GM19395 (cell line): ENCODE data around the gene CHCT1.

ENCODE experiments used
- ATAC-seq: cut with Tn5 transposase; IDR thresholded peaks from one replicate; pipeline ENCODE4 v1.9.1; 2021; ENCODE audit warnings: mild to moderate bottlenecking, moderate library complexity; ENCODE audit not compliant: unreplicated experiment

Gene CHCT1

DNA sequence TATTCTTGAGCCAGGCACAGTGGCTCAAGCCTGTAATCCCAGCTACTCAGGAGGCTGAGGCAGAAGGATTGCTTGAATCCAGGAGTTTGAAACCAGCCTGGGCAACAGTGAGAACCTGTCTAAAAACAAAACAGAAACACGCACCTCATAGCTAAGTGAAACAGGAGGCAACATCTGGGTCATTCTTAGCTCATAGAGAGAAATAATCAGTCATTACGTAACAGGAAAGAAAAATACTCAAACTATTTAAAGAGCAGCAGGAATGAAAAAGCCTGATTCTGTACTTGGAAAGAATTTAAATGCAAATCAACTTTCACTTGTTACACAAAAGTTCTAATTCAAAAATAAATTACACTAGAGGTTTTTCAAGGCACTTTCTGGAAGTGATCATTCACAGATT, 17.2 kb downstream of the CHCT1 start:
- ATAC-seq = no peak

DNA sequence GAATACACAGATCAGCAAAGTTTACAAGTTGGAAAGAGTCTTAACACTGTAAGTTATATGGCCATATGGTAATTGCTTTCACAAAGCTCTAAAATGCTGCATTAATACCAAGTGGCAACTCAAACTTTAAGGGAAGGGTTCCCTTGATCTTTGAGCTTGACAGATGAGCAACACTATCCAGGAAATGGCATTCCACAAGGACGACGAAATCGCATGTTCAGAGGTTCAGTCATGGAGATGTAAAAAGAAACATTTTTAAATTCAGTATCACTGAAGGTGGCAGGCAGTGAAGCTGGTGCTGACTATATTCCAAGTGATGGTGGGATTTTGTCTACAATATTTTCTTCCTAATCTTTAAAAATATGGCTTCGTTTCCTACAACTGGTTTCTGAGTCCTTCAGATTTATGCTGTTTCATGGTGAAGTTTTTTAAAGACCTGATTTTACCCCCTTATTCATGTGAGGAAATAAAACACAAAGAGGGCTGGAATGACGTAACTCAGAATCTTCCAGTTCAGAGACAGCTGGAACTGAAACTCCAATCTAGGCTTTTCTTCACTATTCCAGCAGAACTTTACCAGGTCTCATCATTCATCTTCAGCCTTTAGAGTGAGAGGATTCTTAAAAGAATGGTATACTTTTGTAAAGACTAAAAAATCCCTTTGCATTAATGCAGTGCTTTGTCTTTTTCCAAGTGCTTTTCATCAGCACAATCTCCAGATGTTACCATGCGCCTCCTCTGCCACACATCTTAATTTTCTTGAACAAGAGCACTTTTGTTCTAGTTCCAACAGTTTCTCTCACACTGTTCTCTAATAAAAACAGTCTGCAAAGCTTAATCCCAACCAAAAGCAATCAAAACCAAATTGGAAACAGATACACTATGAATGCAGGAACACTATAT, 20.2 kb downstream of the CHCT1 start:
- no peak for ATAC-seq

DNA sequence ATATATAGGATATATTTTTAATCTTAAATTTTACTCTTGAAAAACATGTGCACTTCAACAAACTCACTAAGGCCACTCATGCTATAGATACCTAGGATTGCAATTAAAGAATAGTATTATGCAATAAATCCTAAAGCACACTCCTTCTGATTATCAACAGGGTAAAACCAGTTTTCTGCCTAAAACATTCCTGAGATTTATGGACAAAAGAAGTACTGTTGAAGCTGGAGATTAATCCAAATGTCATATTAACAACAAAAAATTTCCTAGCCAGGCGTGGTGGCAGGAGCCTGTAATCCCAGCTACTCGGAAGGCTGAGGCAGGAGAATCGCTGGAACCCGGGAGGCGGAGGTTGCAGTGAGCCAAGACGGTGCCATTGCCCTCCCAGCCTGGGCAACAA, 21.4 kb downstream of the CHCT1 start:
- no peak for ATAC-seq

DNA sequence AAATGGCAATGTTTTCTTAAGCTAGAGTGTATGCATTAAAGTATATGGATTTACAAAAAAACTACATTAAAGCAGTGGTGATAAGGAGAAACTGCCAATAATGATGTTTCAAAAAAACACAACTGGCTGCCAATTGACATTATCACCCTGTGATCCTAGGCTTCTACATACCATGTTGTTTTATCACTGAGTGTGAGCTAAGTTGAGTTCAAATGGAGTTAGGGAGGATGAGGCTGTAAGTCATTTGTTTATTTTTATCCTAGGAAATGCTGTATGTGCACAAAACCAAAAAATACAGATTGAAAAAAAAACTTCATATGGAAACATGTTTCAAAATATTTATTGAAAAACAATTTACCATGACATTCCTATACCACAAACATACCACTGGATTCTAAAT, 22.9 kb downstream of the CHCT1 start:
- no peak for ATAC-seq

DNA sequence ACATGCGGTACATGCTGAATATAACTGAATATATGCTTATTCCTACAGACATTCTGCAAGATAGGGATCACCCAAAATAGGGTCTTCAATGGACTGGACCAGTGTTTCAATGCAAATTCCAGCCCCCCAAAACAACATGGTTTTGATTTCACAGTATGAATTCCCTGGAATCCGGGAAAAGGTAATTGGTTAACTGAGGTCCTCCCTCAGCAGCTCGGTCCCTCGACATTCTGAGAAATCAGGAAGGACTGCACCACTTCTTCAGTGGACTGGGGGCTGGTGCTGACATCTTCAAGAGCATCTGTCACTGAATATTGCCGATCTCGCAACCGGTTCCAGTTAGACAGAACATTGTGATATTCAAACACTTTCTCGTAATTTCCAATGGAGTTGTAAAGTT, 25.1 kb downstream of the CHCT1 start:
- ATAC-seq = no peak

DNA sequence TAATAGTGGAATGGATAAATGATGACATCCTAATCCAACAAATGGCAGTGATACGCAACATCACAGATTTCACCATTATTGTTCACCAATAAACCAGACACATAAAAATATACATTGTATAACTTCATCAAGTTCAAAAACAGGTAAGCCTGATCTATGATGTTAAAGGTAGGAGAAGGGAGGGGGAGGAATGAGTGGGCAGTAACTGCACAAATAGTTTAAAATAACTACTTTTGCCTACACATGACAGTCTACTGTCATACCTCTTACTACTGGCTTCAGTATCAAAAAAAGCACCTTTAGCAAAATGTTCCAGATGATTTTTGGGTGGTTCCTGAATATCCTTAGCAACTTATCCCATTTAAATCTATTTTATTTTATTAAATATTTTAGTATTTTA, 28.8 kb downstream of the CHCT1 start:
- ATAC-seq = no peak

DNA sequence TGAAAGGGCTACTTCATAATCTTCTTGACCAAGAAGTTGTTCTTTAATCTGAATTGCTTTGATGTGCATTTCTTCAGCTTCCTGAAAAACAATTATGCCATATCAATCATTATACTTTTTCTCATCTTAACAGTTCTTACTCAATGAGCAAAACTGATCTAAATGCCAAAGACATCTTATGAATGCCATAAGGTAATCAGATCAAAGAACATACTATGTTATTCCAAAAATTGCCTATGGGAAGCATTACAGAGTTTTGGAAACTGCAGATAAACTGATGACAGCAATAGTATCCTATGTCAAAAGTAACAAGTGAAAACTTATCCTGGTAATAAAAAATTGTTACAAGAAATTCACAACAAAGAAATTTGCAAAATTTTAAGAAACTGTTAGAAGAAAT, 29.7 kb downstream of the CHCT1 start:
- ATAC-seq = no peak

DNA sequence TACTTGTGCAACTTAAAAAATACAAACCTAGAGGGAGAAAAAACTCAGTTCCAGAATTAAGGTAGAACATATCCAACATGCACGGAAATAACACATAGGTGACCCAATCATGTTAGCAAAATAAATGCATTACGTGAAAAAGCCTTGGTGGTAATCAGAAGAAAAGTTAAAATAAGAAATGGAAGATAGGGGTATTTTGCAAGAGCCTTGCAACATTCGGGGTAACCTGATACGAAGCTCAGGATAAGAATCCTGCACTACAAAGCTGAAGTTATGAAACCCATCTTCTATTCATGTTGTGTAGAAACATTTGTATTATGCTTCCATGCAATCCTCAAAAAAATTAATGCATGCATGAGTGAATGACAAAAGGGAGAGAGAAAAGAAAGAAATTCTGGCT, 33.1 kb downstream of the CHCT1 start:
- no peak for ATAC-seq

DNA sequence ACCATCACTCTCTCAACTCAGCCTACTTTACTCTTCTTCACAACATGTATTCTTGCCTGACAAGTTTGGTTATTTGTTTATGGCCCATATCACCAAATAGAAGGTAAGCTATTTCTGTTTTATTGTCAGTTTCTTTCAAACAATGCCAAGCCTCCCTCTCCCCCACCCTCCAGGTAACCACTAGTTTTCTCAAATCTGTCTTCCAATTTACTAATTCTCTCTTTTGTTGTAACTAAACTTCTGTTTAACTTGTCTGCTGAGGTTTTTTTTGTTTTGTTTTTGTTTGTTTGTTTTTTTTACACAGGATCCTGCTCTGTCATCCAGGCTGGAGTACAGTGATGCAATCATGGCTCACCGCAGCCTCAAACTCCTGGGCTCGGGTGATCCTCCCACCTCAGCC, 34.9 kb downstream of the CHCT1 start:
- no peak for ATAC-seq

DNA sequence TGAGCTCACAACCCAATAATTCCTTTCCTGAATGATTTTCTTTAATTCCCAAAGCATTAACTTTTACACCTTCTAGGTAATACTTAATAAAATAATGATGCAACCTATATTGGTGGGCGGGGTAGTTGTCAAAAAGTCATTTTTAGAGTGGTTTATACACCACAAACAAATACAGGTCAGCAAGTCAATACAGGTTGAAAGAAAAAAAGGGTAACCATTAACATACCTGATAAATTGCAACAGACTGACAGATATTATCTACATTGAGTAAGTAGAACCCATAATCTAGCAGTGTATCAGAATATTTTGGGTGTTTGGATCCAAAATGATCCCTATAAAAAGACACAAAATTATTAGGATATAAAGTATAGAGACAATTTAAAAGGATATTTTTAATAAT, 39.3 kb downstream of the CHCT1 start:
- no peak for ATAC-seq

DNA sequence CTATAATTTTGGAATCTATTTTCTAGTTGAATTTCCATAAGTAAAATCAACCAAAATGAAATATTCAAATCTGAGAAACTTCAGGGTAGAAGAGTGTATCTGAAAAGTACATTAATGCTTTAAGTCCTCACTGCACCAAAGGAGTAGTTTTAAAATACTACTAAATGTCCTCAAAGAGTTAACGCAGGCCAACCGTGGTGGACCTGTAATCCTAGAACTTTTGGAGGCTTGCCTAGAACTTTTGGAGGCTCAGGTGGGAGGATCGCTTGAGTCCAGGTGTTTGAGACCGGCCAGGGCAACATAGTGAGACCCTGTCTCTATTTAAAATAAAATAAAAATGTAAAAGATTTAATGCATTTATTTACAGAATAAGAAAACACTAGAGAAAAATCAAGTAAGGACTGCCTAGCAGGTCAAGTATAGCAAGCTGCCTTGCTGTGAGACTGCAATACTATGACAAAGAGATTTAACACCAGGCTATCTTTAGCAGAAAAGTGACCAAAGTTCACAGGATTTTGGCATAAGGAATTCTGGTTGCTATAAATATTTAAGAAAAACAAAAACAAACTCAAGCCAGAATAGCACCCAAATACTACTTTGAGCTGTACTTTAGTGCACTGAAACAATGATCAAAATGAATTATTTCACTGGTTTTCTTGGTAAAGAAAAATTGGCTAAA, 41.0 kb downstream of the CHCT1 start:
- no peak for ATAC-seq

DNA sequence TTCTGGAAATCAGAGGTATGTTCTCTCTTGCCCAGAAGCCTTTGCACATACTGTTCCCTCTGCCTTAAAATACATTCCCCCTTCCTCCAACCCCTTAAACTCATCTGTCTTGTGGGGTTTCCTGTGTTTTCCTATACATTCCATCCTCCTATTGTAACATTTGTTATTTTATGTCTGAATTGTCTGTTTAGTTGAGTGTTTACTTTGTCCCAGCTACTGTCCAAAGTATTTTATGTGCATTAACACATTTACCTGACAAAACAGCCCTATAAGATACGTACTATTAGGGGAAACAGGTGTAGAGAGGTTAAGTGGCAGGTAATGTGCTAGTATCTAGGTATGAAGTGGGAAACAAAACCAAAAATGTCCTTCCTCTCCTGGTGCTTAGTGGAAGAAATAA, 42.1 kb downstream of the CHCT1 start:
- no peak for ATAC-seq

DNA sequence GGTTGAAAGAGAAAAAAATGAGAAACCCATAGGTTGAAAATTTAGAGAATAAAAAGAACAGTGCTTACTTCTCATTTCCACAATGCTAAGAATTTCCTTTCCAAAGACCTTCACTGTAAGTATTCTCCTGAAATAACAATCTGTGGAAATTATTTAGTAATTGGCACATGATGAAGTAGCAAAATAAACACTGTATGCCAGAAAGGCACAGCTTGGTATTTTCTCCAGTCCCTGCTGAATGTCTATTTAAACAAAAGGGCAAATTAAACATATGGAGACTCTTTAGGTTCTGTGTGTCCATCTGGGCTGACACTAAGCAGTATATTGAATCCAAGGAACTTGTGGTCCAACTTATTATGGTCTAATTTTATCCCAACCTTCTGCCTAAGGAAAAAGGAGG, 46.1 kb downstream of the CHCT1 start:
- no peak for ATAC-seq

DNA sequence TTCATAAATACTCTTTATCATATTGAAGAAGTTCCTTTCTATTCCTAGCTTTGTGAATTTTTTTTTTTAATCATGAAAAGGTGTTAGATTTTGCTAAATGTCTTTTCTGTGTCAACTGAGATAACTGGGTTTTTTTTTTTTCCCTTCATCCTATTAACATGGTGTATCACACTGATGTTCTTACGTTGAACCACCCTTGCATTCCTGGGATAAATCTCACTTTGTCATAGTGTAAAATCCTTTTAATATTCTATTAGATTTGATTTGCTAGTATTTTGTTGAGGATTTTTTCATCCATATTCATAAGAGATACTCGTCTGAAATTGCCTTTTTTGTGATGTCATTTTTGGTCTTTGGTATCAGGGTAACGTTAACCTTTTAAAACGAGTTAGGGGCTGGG, 49.2 kb downstream of the CHCT1 start:
- ATAC-seq = no peak

DNA sequence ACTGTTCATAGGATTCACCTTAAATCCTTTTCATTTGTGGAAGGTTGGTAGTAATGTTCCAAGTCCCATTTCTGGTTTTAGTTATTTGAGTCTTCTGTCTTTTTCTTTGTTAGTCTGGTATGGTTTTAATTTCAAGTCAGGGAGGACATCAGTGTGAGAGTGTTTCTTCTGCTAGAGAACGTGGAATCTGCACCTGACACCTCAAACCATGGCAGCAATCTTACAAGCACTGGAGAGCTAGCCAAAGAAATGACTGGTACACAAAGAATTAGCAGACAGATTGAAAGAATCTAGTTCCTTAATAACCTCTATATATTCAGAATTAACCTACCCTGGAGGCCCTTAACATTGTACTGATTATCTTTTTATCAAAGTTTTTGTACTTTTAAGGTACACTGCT, 50.2 kb downstream of the CHCT1 start:
- ATAC-seq = no peak

DNA sequence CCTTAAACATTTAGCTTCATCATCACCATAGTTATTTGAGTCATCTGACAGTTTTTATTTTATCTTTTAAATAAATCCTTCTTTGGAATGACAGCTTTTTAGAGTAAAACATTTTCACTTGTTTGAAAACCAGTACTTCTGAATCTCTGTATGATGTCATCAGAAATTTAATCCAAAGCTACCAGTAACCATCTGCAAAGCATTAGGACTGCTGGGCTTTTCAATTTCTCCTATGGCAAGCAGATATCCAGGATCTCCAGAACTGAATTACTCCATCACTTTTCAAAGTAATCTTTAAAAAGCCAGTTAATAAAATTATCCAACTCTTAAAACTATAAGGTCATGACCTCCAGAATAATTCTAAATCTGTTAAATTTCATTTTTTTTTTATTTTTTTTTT, 51.5 kb downstream of the CHCT1 start:
- no peak for ATAC-seq
